Astrocyte of the spinal cord (primary cell): ENCODE data around the gene SZT2.

Experiments
- DNase-seq: peaks from one replicate; pipeline ENCODE4 v3.0.0; 2011; ENCODE audit warnings: low read depth, low spot score
- H3K4me3 ChIP-seq: 2 replicates; pipeline ENCODE4 v1.5.1; 2011; ENCODE audit warnings: low read depth, mild to moderate bottlenecking, low read length, moderate library complexity
- in situ Hi-C: cut with HindIII; loops from 2 replicates; pipeline ENCODE4 v1.10.0; 2017; ENCODE audit warnings: low sequenced_read_pairs
- TF ChIP-seq, protein P1 (sequence below): IDR thresholded peaks from 2 replicates; pipeline ENCODE4 v1.5.1; 2012; ENCODE audit warnings: low read depth, mild to moderate bottlenecking, low read length, inconsistent platforms

The SZT2 gene

DNA sequence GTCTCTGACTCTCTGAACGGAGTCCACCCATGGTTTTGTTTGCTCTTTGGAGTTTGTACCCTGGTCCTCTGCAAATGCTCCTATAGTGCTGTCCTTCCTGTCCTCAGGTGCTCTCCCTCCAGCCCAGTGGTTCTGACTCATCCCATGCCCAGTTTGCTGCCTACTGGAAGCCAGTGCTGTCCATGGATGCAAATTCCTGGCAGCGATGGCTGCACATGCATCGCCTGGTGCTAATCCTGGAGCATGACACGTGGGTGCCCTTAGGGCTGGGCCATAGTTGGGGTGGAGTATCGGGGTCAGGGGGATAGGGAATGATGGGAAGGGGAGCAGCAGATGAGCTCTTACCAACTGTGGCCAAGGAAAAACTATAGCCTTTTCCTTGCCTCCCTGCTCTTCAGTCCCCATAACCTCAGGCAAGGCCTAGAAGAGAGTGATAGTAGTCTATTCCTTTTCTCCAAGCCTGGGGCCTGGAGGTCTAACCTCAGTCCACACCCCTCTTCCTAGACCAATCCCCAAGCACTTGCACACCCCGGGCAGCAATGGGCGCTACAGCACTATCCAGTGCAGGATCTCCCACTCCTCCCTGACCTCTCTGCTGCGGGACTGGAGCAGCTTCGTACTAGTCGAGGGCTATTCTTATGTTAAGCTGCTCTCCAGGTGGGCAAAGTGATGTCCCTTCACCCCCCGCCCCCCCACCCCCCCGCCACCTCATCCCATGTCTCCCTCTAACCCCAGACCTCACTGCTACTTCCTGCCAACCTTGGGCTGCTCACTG is 32.5 kb downstream of the SZT2 start:
- no peak overlapping the region for H3K4me3 ChIP-seq

DNA sequence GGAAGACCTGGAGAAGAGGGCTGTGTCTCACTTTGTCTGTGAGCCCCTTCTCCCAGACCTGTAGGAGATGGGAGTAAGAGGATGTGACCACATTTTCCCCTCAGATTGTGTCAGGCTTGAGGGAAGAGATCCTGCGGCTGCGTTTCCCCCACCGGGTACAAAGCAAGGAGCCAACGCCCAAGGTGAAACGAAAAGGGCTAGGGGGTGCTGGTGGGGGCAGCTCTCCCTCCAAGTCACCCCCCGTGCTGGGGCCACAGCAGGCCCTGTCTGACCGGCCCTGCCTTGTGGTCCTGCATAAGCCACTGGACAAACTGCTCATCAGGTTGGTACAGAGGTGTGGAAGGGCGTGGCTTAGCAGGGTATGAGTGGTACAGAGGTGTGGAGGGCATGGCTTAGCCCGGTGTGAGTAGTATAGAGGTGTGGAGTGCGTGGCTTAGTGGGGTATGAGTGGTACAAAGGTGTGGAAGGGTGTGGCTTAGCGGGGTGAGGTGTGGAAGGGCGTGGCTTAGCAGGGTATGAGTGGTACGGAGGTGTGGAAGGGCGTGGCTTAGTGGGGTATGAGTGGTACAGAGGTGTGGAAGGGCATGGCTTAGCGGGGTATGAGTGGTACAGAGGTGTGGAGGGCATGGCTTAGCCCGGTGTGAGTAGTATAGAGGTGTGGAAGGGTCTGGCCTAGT is 33.4 kb downstream of the SZT2 start:
- no peak overlapping the region for H3K4me3 ChIP-seq
- in situ Hi-C loops, result no loop called here
- TF ChIP-seq, protein P1, sequence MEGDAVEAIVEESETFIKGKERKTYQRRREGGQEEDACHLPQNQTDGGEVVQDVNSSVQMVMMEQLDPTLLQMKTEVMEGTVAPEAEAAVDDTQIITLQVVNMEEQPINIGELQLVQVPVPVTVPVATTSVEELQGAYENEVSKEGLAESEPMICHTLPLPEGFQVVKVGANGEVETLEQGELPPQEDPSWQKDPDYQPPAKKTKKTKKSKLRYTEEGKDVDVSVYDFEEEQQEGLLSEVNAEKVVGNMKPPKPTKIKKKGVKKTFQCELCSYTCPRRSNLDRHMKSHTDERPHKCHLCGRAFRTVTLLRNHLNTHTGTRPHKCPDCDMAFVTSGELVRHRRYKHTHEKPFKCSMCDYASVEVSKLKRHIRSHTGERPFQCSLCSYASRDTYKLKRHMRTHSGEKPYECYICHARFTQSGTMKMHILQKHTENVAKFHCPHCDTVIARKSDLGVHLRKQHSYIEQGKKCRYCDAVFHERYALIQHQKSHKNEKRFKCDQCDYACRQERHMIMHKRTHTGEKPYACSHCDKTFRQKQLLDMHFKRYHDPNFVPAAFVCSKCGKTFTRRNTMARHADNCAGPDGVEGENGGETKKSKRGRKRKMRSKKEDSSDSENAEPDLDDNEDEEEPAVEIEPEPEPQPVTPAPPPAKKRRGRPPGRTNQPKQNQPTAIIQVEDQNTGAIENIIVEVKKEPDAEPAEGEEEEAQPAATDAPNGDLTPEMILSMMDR, result no peak
- no peak for DNase-seq

More for the DNA sequence above, 32.5 kb downstream of the SZT2 start:
- DNase-seq, result no peak
- in situ Hi-C loops, result no loop called here
- TF ChIP-seq, protein P1, result no peak

DNA sequence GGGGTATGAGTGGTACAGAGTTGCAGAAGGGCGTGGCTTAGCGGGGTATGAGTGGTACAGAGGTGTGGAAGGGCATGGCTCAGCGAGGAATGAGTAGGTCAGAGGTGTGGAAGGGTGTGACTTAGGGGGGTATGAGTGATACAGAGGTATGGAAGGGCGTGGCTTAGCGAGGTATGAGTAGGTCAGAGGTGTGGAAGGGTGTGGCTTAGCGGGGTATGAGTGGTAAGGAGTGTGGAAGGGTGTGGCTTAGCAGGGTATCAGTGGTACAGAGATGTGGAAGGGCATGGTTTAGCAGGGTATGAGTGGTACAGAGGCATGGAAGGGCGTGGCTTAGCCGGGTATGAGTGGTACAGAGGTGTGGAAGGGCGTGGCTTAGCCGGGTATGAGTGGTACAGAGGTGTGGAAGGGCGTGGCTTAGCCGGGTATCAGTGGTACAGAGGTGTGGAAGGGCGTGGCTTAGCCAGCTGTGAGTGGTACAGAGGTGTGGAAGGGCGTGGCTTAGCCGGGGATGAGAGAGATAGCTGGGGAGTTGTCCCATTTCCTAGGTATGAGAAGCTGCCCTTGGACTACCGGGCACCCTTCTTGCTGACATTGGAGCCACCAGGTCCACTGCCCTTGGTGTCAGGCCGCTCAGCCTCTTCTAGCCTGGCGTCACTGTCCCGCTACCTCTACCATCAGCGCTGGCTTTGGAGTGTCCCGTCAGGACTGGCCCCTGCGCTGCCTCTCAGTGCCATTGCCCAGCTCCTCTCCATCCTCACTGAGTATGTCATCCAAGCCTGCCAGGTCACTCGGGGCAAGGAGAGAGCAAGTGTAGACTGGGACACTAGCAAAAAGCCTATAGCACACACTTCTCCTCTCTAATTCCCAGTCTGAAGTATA is 34.2 kb downstream of the SZT2 start:
- TF ChIP-seq, protein P1, result no peak
- DNase-seq, result no peak
- H3K4me3 ChIP-seq, result no peak overlapping the region
- in situ Hi-C loops, result no loop called here

DNA sequence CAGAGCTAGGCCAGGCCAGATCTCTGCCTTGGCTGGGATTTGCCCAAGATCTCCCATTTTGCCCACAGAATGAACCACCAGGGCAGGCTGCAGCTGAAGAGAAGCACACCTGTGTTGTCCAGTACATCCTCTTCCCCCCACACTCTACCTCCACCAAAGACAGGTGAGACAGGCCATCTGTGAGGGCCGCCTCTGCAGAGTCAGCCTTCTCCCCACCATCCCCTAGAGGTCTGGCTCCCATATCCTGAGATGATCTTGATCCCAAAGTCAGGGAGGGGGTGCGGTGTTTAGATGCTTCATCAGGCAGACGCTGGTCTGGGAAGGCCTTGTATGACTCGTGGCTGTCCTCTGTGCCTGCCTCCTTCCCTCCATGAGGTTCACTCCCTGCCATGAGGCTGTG is 35.3 kb downstream of the SZT2 start:
- H3K4me3 ChIP-seq, result no peak overlapping the region
- no peak for DNase-seq
- TF ChIP-seq, protein P1, result no peak
- in situ Hi-C loops, result no loop called here

DNA sequence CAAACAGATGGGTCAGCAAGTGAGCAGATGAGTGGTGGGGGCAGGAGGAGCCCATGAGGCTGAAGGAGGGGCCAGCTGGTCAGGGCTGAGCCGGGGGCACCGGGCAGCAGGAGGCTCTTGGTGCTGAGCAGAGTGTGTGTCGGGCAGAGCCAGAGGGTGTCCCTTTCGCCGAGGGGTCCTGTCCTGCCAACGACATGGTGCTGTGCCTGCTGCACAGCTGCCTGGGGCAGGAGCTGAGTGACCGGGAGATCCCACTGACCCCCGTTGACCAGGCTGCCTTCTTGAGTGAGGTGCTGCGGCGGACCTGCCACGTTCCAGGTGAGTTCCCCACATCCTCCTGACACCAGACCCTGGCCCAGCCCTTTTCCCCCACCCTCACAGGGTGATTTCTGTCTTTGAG is 36.5 kb downstream of the SZT2 start:
- in situ Hi-C loops, result no loop called here

DNA sequence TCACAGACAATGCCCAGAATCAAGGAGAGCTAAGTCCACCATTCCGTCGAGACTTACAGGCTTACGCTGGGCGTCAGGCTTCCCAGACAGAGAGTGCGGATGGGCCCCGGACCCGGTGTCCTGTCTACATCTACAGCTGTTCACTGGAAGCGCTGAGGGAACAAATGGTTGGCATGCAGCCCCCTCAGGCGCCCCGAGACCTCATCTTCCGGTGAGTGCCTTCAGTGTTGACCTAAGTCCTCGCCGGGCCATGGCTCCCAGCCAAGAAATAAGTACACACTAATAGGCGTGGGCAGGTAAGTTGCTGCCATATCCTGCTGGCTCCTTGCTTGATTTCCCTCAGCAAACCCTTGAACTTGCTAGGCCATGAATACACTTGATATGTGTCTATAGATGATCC is 37.8 kb downstream of the SZT2 start:
- in situ Hi-C loops, result no loop called here
- no peak for DNase-seq
- no peak overlapping the region for H3K4me3 ChIP-seq
- TF ChIP-seq, protein P1, result no peak

More for the DNA sequence above, 36.5 kb downstream of the SZT2 start:
- TF ChIP-seq, protein P1, result no peak
- no peak overlapping the region for H3K4me3 ChIP-seq
- no peak for DNase-seq
